SH-SY5Y (cell line): ENCODE measurements around the gene MATK.

Experiments used
- GATA2 ChIP-seq: IDR thresholded peaks from 2 replicates; pipeline ENCODE4 v1.6.1; 2011; ENCODE audit warnings: mild to moderate bottlenecking, low read depth, low read length
- GATA3 ChIP-seq: IDR thresholded peaks from 2 replicates; pipeline ENCODE4 v1.6.1; 2011; ENCODE audit warnings: low read depth, mild to moderate bottlenecking, low read length, moderate library complexity

- TF ChIP-seq GATA2: no peak
- no peak for TF ChIP-seq GATA3
Measured at GRCh38 chr19:3753631-3754410, 32.4 kb downstream of the MATK start.
